GM19099 (cell line): ENCODE measurements around the gene CCN6.
A peak's percentile ranks its signal among the peaks of the same experiment; 100 is the strongest.

Experiments
- POLR2A ChIP-seq: IDR thresholded peaks from 3 replicates; pipeline ENCODE4 v1.6.1; 2011; ENCODE audit warnings: low read depth; ENCODE audit not compliant: insufficient read length; ENCODE audit errors: extremely low read depth

CCN6 gene

GRCh38 chr6:112061605-112062004, 7.7 kb downstream of the CCN6 start:
- TF ChIP-seq POLR2A: no peak

- TF ChIP-seq POLR2A: no peak
Measured at GRCh38 chr6:112062966-112063365, 9.1 kb downstream of the CCN6 start.

GRCh38 chr6:112065426-112065986, 11.6 kb downstream of the CCN6 start:
- no peak for TF ChIP-seq POLR2A

GRCh38 chr6:112066606-112067005, 12.7 kb downstream of the CCN6 start:
- TF ChIP-seq POLR2A: no peak

GRCh38 chr6:112081569-112081968, 27.7 kb downstream of the CCN6 start:
- no peak for TF ChIP-seq POLR2A

GRCh38 chr6:112085286-112086065, 31.6 kb downstream of the CCN6 start:
- TF ChIP-seq POLR2A: no peak

- no peak for TF ChIP-seq POLR2A
Measured at GRCh38 chr6:112086744-112087135, 32.8 kb downstream of the CCN6 start.

- TF ChIP-seq POLR2A: peak; percentile 80
Measured at GRCh38 chr6:112087136-112087911, 33.4 kb downstream of the CCN6 start, which contains the start of the genes FAM229B and TUBE1. Gene FAM229B (plus strand): TSS chr6:112087591. CDS start chr6:112099284, 11,693 bp downstream. Gene TUBE1 (minus strand): TSS chr6:112087482. CDS start chr6:112087434, 48 bp downstream.

GRCh38 chr6:112087916-112088315, 34.0 kb downstream of the CCN6 start:
- no peak for TF ChIP-seq POLR2A

- TF ChIP-seq POLR2A: no peak
Measured at GRCh38 chr6:112096901-112097300, 43.0 kb downstream of the CCN6 start.

- no peak for TF ChIP-seq POLR2A
Measured at GRCh38 chr6:112100561-112100960, 46.7 kb downstream of the CCN6 start.

GRCh38 chr6:112106562-112106961, 52.7 kb downstream of the CCN6 start:
- TF ChIP-seq POLR2A: no peak

GRCh38 chr6:112109262-112109661, 55.4 kb downstream of the CCN6 start:
- TF ChIP-seq POLR2A: no peak

- TF ChIP-seq POLR2A: no peak
Measured at GRCh38 chr6:112113431-112113830, 59.5 kb downstream of the CCN6 start.

GRCh38 chr6:112113918-112114317, 60.0 kb downstream of the CCN6 start:
- TF ChIP-seq POLR2A: no peak
